Stimulated activated CD8-positive, alpha-beta memory T cell treated with anti-CD3 and anti-CD28 coated beads, Interleukin-12 subunit alpha, Interleukin-12 subunit beta, amount 100 ng/mL, for 1 hour (primary cell): ENCODE measurements around the gene AGXT.
A peak's percentile ranks its signal among the peaks of the same experiment; 100 is the strongest.

Experiments used
- DNase-seq: peaks from one replicate; pipeline ENCODE4 v3.0.0-alpha.2; 2020; ENCODE audit warnings: low read depth

Gene AGXT

GRCh38 chr2:240886678-240887609 lies 18.3 kb downstream of the AGXT start:
- DNase-seq: no peak

GRCh38 chr2:240887631-240888030 lies 19.0 kb downstream of the AGXT start:
- no peak for DNase-seq

DNA sequence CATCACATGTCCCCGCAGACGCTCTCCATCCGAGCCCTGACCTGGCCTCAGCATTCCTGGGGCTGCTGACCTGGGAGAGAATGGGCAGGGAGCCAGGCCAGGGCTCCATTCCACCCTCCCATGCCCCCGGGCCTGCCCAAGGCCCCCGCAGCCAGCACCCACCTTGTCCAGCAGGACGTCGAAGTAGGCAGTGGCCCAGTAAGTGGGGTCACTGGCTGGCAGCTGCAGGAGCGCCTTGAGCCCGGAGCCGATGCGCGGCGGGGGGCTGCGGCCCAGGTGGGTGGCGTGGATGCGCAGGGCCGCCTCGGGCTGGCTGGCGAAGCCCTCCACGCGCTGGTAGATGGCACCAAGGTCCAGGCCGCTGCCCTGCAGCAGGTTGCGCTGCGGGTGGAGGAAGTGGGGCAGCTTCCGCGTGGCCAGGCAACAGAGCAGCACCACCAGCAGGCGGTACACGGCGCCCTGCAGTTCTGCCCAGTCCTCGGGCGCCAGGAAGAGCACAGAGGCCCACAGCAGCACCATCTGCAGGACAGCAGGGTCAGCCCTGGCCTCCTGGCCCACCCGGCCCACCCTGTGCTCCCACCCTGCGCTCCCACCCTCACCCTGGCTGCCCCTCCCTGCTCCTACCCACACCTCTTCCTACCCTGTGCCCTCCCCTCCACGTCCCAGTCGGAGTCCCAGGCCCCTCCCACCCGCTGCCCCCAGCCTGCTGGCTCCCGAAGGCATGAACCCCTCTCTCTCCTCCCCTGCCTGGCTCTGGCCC lies 19.7 kb downstream of the AGXT start:
- no peak for DNase-seq

- no peak for DNase-seq
Observed at GRCh38 chr2:240888890-240889573, 20.4 kb downstream of the AGXT start.

DNA sequence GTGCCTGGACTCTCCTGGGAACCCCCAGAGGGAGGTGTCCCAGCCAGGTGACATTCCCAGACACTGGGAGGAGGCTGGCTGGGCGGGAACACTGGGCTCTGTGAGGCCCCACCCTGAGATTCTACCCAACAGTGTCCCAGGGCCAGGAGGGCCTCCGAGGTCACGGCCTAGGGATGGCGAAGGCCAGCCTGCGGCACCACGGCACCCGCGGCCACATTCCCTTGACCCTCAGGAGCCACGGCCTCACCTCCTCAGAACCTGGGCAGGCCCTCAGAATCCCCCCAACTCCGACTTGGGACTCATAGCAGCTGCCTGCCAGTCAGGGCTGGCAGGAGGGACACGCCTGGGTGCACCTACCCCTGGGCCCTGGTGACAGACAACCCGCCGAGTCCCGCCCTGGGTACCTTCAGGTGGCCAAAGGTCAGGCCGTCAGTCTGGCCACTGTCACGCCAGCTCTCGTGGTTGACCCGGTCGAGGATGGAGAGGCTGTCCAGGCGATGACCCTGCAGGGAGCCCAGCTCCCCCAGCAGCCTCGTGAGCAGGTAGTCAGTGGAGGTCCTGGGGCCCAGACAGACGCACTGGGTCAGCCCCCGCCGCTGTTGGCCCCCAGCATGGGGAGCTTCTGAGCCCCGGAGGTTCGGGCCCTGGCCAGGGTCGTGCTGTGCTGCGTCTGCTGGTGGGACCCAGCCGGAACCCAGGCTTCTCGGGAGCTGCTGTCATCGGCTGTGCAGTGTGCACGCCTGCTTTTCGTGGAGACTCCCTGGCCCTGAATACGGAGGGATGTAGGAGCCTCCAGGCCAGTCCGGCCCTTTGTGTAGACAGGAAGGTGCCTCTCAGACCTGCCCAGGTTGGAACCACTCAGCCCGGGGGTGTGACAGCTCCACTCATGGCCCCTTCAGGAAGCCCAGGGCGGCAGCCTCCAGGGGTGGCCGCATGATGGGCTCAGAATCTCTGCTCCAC lies 21.3 kb downstream of the AGXT start:
- DNase-seq: no peak

DNA sequence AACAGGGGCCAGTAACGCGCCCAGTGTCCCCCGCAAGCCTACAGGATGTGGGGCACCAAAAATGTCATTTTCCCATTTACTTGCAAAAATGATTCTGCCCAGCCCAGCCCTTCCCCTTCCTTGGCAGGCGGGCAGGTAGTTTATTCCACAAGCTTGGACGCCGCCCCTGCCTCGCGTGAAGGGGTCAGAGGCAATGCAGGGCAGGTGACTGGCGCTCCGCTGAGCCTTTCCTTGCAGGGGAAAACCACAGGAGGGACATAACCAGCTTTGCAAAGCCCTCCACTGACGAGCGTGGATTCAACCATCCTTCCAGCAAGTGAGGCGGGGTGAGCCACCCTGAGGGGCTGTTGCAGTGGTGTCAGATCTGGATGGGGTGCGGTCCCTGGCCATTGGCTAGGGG lies 22.1 kb downstream of the AGXT start:
- DNase-seq: no peak

DNA sequence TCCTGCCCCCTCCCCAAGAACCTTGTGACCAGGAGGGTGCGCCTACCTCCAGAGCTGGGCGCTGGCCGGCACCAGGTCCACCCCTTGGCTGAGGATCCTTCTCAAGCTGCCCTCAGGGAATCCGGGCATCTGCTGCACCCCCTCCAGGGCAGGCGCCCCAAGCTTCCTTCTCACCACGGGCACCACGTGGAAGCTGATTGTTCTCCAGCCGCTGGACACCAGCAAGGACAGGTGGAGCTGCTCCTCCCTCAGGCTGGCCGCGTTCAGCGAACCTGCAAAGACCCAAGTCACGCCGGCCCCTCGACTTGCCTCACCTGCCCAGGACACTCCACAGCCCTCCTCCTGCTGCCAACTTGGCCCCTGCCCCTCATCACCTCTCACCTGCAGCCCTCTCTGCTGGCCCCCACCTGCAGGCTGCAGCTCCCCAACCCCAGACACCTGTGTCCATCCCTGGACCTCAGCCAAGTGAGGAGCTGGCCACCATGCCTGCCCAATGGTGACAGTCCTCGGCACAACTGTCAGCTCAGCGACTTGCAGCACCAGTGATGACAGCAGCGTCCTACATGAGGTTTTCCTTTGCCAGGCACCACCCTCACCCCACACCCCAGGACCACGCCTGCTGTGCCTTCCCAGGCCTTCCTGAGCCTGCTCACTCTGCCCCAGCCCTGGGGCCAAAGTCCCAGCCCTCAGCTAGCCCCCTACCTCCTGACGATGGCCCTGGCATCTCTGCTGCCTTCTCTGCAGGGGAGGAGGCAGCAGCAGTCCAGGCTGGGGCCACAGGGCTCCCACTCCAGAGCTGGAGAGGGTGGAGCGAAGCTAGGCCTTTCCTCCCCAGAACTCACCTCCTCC lies 23.1 kb downstream of the AGXT start:
- DNase-seq: no peak

GRCh38 chr2:240892356-240892755 lies 23.7 kb downstream of the AGXT start:
- no peak for DNase-seq

DNA sequence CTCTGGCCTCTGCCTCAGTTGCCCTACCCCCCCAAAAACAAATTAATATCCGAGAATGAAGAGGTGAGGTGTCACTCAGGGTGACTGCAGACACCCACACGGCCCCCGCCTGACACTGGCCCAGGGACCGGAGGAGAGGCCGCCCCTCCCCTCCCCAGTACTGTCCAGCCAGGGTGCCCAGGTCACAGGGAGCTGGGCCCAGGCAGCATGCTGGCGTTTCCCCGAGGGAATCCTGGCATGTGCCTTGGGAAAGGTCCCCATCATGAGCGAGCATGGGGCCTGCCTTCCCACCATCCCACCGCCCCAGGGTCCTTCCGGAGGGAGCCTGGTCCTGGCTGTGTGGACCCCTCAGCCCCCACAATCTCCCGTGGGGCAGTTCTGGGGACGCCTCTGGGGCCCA lies 24.3 kb downstream of the AGXT start:
- DNase-seq: no peak

DNA sequence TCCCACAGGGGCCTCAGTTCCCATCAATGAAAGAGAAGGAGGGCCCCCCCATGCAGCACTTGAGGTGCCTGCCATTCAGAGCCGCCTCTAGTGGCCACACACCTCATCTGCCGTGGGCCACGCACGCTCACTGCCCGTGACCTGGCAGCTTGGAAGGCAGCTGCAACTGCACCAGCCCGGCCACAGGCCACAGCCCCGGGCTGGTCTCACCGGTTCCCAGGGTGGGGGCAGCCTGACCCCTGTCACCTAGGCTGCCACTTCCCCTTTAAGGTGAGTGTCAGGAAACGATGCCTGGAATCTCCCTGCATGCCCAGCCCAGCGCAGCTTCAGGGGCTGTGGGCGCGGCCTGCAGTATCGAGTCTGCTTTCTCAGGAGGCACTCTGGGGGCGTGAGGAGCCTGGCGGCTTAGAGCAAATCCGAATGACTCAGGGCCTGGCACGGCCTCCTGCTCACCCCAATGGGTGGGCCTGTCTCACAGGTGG lies 24.8 kb downstream of the AGXT start:
- DNase-seq: peak; percentile 32

- DNase-seq: no peak
Observed at GRCh38 chr2:240894006-240894405, 25.4 kb downstream of the AGXT start.

GRCh38 chr2:240894836-240895558 lies 26.4 kb downstream of the AGXT start:
- no peak for DNase-seq

DNA sequence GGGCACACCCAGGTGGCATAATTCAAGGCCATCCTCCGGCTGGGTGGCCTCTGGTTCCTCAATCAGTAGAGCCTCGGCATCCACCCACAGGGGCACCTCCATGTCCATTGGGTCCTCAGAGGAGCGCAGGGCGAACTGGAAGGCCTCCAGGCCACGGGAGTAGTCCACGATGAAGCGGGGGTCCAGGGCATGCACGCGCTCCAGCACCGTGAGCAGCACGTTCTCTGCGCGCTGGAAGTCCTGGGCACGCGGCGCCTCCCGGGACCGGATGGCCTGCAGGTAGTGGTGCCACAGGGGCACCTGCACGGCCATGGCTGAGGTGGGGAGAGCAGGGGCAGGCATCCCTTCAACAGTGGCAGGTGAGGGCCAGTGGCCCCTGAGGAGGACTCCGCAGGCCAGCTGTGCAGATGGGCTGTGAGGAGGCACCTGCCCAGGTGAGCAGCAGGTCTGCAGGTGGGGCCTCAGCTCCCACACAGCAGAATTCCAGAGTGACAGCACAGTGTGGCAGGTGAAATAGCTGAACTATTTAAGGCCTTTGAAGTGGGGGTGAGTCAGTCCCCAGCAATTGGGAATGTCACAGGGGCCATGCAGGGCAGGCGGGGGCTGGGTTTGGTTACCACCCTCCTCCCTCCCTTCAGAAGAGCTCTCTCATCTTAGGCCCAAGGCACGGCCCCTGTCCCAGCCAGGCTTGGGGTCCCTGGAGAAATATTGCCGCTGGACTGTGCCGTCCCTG lies 27.2 kb downstream of the AGXT start, which contains the start of gene MAB21L4:
Gene MAB21L4, minus strand, starts transcription at position 501 of the 733 bp plus-strand sequence. Its CDS starts 159 bp downstream, at position 342.
- DNase-seq: no peak

DNA sequence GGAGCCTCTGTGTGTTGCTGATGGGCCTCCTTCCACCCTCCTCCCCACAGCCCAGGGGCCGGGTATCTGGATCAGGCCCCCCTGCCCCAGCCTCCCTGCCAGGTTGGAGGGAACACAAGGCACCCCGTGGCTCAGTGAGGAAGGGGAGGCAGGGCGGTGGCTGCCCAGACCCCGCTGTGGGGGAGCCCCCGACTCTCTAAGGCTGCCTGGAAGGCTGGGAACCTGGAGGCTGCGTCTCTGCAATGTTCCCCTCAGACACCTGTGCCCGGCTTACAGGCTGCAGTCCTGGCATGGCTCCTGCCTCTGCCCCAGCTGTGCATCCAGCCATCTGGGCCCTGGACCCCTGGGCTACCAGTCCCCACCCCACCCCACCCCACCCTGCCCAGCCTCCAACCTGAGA lies 27.8 kb downstream of the AGXT start:
- no peak for DNase-seq

DNA sequence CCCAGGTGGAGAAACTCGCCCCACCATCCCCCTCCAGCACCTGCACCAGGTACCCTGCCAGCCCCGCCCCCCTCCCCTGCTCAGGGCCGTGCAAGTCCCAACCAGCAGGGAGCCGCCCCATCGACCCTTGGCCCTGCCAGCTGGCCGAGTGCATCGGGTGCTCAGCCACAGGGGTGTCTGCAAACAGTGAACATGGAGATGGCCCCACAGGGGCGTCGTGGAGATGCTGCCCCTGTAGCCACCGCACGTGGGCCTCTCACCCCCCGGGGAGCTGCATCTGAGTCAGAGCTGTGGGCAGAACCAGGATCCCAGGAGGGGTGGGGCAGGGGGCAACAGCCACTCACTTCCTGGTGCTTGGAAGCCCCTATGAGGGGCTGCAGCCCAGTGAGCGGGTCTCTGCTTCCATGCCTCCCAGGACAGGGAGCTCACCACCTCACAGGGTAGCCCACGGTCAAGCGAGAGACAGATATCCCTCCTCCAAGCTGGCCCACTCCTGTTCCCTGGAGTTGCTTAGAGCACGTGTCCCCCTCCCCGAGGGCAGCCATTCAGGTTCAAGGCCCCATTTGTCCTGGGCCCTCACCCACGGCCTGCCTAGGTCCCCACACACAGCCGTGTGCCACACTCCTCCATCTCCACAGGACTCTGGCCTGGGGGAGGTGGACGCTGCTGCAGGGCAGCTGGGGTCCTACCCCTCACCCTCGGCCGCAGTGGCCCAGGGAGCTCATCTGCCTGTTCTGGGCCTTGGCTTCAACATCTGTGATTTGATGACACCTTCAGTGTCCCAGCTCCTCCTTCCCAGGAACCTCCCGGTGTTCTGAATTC lies 28.5 kb downstream of the AGXT start:
- DNase-seq: no peak

- no peak for DNase-seq
Observed at GRCh38 chr2:240898108-240898730, 29.6 kb downstream of the AGXT start.

DNA sequence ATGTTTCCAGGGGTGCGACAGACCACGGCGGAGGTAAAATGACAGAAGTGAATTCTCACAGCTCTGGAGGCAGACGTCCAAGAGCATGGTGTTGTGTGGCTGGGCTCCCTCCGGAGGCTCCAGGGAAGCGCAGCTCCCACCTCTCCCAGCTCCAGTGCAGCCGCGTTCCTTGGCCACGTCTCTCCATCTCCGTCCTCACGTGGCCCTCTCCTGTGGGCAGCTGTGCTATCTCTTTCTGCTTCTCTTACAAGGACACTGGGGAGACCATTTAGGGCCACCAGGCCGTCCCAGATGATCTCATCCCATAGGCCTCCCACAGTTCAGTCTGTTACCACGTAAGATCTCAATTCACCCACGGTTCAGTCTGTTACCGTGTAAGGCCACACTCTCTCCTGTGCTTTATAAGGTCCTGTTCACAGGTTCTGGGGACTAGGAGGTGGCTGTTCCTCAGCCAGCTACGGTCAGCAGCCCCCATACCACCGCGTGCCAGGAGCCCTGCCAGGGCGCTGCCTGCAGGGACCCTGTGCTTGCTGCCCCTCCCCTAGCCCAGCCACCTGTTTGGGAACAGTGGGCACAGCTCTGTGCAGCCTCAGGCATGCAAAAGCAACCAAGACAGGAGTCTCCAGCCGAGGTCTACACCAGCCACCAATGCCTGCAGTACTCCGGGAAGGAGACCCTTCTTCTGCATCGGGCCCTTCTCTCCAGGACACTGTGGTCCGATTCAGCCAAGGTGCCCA lies 30.3 kb downstream of the AGXT start:
- DNase-seq: no peak
